Measurements from ENCODE around the gene NOTUM.

DNA sequence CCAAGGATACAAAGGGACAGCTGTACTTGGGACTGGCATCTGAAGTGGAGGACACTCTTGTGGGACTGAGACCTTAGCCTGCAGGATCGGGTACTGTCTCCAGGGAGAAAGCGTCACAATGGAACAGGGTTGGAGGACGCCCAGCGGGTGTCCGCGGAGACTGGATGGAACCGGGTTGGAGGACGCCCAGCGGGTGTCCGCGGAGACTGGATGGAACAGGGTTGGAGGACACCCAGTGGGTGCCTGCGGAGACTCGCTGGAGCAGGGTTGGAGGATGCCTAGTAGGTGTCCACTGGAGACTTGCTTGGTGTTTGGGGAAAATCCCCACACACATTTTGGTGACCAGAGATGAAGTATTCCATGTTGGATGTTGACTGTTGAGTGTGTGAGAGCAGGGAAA is 13.8 kb downstream of the NOTUM start, which contains the start of gene MYADML2:
- TF ChIP-seq, protein P1, sequence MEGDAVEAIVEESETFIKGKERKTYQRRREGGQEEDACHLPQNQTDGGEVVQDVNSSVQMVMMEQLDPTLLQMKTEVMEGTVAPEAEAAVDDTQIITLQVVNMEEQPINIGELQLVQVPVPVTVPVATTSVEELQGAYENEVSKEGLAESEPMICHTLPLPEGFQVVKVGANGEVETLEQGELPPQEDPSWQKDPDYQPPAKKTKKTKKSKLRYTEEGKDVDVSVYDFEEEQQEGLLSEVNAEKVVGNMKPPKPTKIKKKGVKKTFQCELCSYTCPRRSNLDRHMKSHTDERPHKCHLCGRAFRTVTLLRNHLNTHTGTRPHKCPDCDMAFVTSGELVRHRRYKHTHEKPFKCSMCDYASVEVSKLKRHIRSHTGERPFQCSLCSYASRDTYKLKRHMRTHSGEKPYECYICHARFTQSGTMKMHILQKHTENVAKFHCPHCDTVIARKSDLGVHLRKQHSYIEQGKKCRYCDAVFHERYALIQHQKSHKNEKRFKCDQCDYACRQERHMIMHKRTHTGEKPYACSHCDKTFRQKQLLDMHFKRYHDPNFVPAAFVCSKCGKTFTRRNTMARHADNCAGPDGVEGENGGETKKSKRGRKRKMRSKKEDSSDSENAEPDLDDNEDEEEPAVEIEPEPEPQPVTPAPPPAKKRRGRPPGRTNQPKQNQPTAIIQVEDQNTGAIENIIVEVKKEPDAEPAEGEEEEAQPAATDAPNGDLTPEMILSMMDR (conservative IDR thresholded peaks at IDR 0.05), result no peak
- no peak for TF ChIP-seq EZH2 (IDR thresholded peaks at IDR 0.05; ENCODE audit: low read depth)

Measured in PC-9 (cell line).